ENCODE data around the gene SUB1. TPM values are rescaled to one million over a fixed set of nuclear protein-coding genes. Genes with fewer than 3 reads are reported as not detected.
"Not testable (repeated sequence)": the region's sequence is repeated elsewhere in the genome, so short reads cannot be mapped to it uniquely, and the experiment has no call there.

SUB1 gene
- total and polyA plus RNA-seq, 4 experiments from 2014 or later: 204 to 578 (median 357) TPM

DNA sequence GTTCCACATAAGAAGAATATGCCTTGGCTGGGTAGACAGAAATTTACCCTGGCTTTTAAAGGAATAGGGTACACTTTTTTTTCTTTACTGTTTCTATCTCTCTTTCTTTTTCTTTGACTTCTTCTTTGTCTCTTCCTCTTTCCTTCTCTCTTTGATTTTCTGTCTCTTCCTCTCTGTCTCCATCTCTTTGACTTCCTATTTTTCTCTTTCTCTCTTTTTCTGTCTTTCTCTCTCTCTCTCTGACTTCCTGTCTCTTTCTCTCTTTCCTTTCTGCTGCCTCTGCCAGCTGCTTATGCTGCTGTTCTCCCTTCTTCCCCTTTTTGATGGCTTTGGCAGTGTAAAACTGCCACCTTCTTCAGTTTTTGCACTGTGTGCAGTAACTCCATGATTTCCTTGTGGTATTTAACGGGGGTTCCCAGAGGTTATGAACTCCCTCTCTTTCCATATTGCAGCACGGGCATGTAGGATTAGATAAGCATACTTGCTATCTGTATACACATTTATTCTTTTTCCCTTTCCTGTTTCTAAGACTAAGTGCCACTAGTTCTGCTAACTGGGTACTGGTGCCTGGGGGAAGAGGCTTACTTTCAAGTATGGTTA, 31.1 kb upstream of the SUB1 start:
- H3K4me1 Mint-ChIP-seq: peaks cover 9 to 15% (median 14%) of the 10 kb centered on the region in 4 donors
- H3K27ac ChIP-seq (ENCODE audit: low read depth, low read length); H3K4me1 ChIP-seq (ENCODE audit: insufficient read depth, low read length); H3K9me3 Mint-ChIP-seq; H3K27me3 ChIP-seq (ENCODE audit: insufficient read depth, low read length); POLR2A ChIA-PET (ENCODE audit: partially characterized antibody); H3K36me3 ChIP-seq (ENCODE audit: insufficient read depth, low read length); DNase-seq; H3K27me3 Mint-ChIP-seq; H3K4me3 Mint-ChIP-seq; H3K4me3 ChIP-seq (ENCODE audit: low read length in 2 of 2); H3K9me3 ChIP-seq (ENCODE audit: control insufficient read depth in 1 of 2, low read length in 2 of 2); intact Hi-C loops (cut with micrococcal nuclease): not testable (repeated sequence)
- H3K27ac Mint-ChIP-seq: peak overlapping the region in 2 of 7 donors; percentile 4 to 62
- CTCF ChIA-PET (ENCODE audit: partially characterized antibody): interaction anchor here (2.0 kb wide), 1 partner anchor 13 kb away, joined by 4 read pairs; no protein-coding TSS in a partner anchor
- H3K36me3 Mint-ChIP-seq: peaks cover 14% of the 10 kb centered on the region in 2 donors

DNA sequence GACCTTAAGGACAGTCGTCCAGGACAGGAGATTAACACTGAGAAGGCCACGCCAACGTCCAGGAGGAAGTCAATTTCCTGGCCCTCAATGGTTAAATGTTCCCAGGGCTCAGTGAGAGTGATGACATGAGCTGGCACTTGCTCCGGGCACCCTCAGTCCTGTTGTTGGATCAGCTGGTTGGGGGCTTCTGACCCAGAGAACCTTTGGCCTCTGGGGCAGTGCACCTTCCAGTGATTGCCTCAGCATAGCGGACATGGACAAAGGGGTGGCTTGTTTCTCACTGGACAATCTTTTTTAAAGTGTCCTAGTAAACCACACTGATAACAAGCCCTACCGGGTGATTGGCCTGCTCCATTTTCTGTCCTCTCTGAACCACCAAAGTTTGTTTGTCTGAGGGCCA, 28.8 kb upstream of the SUB1 start:
- H3K27me3 Mint-ChIP-seq; H3K4me1 ChIP-seq (ENCODE audit: insufficient read depth, low read length); H3K9me3 ChIP-seq (ENCODE audit: control insufficient read depth in 1 of 2, low read length in 2 of 2); CTCF ChIA-PET (ENCODE audit: partially characterized antibody); intact Hi-C loops (cut with micrococcal nuclease); DNase-seq; H3K27me3 ChIP-seq (ENCODE audit: insufficient read depth, low read length); H3K27ac ChIP-seq (ENCODE audit: low read depth, low read length); H3K9me3 Mint-ChIP-seq; H3K27ac Mint-ChIP-seq; H3K4me3 Mint-ChIP-seq; H3K4me3 ChIP-seq (ENCODE audit: low read length in 2 of 2); POLR2A ChIA-PET (ENCODE audit: partially characterized antibody); H3K36me3 ChIP-seq (ENCODE audit: insufficient read depth, low read length): not testable (repeated sequence)
- peaks cover 9 to 15% (median 13%) of the 10 kb centered on the region in 4 donors for H3K4me1 Mint-ChIP-seq
- H3K36me3 Mint-ChIP-seq: peaks cover 16 to 20% of the 10 kb centered on the region in 2 donors

DNA sequence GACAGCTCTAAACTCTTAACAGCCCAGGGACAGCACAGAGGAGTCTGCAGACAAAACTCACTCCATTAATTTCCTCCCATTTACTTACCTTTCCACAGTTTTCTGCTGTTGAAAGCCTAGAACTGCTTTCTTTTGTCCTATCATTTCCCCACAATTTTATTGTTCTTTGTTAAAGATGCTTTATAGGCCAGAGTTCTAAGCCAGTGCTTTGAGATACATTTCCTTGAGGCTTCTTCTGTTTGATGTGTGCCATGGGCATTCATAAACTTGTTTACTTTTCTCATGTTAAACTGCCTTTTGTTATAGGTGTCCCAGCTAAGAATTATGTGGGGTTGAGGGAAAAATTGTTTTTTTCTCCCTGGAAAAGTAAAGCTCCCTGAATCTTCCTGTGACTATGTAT, 25.9 kb upstream of the SUB1 start:
- H3K36me3 ChIP-seq (ENCODE audit: insufficient read depth, low read length): no peaks in the 10 kb centered on the region
- H3K9me3 ChIP-seq (ENCODE audit: control insufficient read depth in 1 of 2, low read length in 2 of 2): no peaks in the 10 kb centered on the region
- no peaks in the 10 kb centered on the region for H3K27me3 ChIP-seq (ENCODE audit: insufficient read depth, low read length)
- Mint-ChIP-seq H3K4me1 (peaks cover 2 to 8% (median 5%) of the 10 kb centered on the region in 4 donors), H3K27me3 (no peaks in the 10 kb centered on the region), H3K36me3 (peaks cover 6 to 21% of the 10 kb centered on the region in 2 donors), H3K27ac (peak overlapping the region in 2 of 7 donors; percentile 43 to 53), H3K4me3 (no peak overlapping the region), H3K9me3 (peaks cover 0 to 2% (median 0%) of the 10 kb centered on the region in 8 donors)
- no peak overlapping the region for H3K4me3 ChIP-seq (ENCODE audit: low read length in 2 of 2)
- no peak overlapping the region for H3K27ac ChIP-seq (ENCODE audit: low read depth, low read length)
- DNase-seq: no peak
- intact Hi-C loops (cut with micrococcal nuclease): no loop called here
- H3K4me1 ChIP-seq (ENCODE audit: insufficient read depth, low read length): no peaks in the 10 kb centered on the region
- ChIA-PET CTCF (ENCODE audit: partially characterized antibody) (no interaction called here), POLR2A (ENCODE audit: partially characterized antibody) (no interaction called here)

DNA sequence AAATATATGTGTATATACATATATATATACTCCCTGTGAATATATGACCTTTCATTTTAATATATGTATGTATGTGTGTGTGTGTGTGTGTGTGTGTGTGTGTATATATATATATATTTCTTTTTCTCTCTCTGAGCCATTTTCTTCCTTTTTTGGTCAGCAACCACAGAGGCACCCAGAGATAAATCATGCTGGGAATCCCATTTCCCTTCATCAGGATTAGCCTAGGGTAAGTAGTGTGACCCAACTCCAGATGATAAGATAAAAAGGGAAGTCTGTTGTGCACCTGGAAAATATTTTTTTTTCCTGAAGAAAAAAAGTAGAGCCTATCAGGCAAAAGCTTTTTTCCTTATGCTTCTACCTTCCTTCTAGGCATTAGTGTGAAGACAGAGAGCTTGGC, 25.4 kb upstream of the SUB1 start:
- ChIA-PET CTCF (ENCODE audit: partially characterized antibody) (no interaction called here), POLR2A (ENCODE audit: partially characterized antibody) (no interaction called here)
- Histone ChIP-seq H3K4me1 (ENCODE audit: insufficient read depth, low read length) (no peaks in the 10 kb centered on the region), H3K4me3 (ENCODE audit: low read length in 2 of 2) (no peak overlapping the region), H3K27ac (ENCODE audit: low read depth, low read length) (no peak overlapping the region), H3K9me3 (ENCODE audit: control insufficient read depth in 1 of 2, low read length in 2 of 2) (no peaks in the 10 kb centered on the region), H3K27me3 (ENCODE audit: insufficient read depth, low read length) (no peaks in the 10 kb centered on the region), H3K36me3 (ENCODE audit: insufficient read depth, low read length) (no peaks in the 10 kb centered on the region)
- peaks cover under 1 to 5% (median 4%) of the 10 kb centered on the region in 4 donors for H3K4me1 Mint-ChIP-seq
- no peaks in the 10 kb centered on the region for H3K27me3 Mint-ChIP-seq
- peaks cover 6 to 21% of the 10 kb centered on the region in 2 donors for H3K36me3 Mint-ChIP-seq
- intact Hi-C loops (cut with micrococcal nuclease): no loop called here
- peaks cover 0 to 2% (median 0%) of the 10 kb centered on the region in 8 donors for H3K9me3 Mint-ChIP-seq
- H3K27ac Mint-ChIP-seq: peak overlapping the region in 1 of 7 donors; percentile 42
- no peak for DNase-seq
- H3K4me3 Mint-ChIP-seq: no peak overlapping the region

DNA sequence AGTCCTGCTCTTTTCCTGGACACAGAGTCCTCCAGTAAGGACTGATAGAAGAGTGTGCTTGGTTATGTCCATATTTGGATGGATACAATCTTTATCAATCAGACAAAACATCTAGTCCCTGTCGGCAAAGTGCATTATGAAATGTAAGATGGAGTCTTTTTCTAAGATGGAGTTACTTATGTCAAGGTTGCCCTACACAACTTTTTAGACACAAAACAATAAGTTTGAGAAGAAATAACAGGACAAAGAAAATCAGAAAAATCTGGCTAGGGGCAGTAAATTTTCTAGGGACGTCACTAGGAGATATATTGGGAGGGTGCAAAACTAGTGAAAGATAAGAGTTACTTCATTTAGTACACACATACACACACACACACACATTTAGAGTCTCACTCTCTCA, 23.3 kb upstream of the SUB1 start:
- peaks cover 0 to 5% (median 4%) of the 10 kb centered on the region in 4 donors for H3K4me1 Mint-ChIP-seq
- no peaks in the 10 kb centered on the region for H3K27me3 ChIP-seq (ENCODE audit: insufficient read depth, low read length)
- no peak for DNase-seq
- H3K27me3 Mint-ChIP-seq: no peaks in the 10 kb centered on the region
- intact Hi-C loops (cut with micrococcal nuclease): no loop called here
- H3K9me3 ChIP-seq (ENCODE audit: control insufficient read depth in 1 of 2, low read length in 2 of 2): no peaks in the 10 kb centered on the region
- POLR2A ChIA-PET (ENCODE audit: partially characterized antibody): no interaction called here
- peaks cover 0 to 4% (median 0%) of the 10 kb centered on the region in 8 donors for H3K9me3 Mint-ChIP-seq
- no peak overlapping the region for H3K4me3 ChIP-seq (ENCODE audit: low read length in 2 of 2)
- no peak overlapping the region for H3K27ac ChIP-seq (ENCODE audit: low read depth, low read length)
- H3K4me3 Mint-ChIP-seq: no peak overlapping the region
- CTCF ChIA-PET (ENCODE audit: partially characterized antibody): no interaction called here
- no peaks in the 10 kb centered on the region for H3K4me1 ChIP-seq (ENCODE audit: insufficient read depth, low read length)
- H3K27ac Mint-ChIP-seq: peak overlapping the region in 1 of 7 donors; percentile 15
- peaks cover 7 to 34% of the 10 kb centered on the region in 2 donors for H3K36me3 Mint-ChIP-seq
- no peaks in the 10 kb centered on the region for H3K36me3 ChIP-seq (ENCODE audit: insufficient read depth, low read length)

DNA sequence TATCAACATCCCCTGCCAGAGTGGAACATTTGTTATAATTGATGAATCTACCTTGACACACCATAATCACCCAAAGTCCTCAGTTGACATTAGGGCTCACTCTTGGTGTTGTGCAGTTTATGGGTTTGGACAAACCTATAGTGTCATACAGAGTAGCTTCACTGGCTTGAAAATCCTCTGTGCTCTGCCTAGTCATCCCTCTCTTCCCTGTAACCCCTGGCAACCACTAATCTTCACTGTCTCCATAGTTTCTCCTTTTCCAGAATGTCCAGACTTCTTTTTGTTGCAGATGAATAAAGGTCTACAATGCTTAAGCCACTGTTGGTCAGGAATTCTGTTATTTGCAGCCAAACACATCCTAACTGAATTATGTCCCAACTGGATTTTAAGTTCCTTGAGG, 22.5 kb upstream of the SUB1 start:
- peaks cover 0 to 5% (median 4%) of the 10 kb centered on the region in 4 donors for H3K4me1 Mint-ChIP-seq
- peak overlapping the region in 1 of 7 donors; percentile 7 for H3K27ac Mint-ChIP-seq
- H3K27me3 Mint-ChIP-seq: no peaks in the 10 kb centered on the region
- no peak overlapping the region for H3K27ac ChIP-seq (ENCODE audit: low read depth, low read length)
- H3K36me3 ChIP-seq (ENCODE audit: insufficient read depth, low read length): no peaks in the 10 kb centered on the region
- H3K4me3 ChIP-seq (ENCODE audit: low read length in 2 of 2): no peak overlapping the region
- no peaks in the 10 kb centered on the region for H3K4me1 ChIP-seq (ENCODE audit: insufficient read depth, low read length)
- POLR2A ChIA-PET (ENCODE audit: partially characterized antibody): no interaction called here
- DNase-seq: no peak
- H3K9me3 Mint-ChIP-seq: peaks cover 0 to 4% (median 0%) of the 10 kb centered on the region in 8 donors
- H3K4me3 Mint-ChIP-seq: no peak overlapping the region
- intact Hi-C loops (cut with micrococcal nuclease): no loop called here
- CTCF ChIA-PET (ENCODE audit: partially characterized antibody): interaction anchor here (0.7 to 1.2 kb wide), 2 partner anchors 28 to 73 kb away, joined by 3 to 7 read pairs; no protein-coding TSS in a partner anchor
- no peaks in the 10 kb centered on the region for H3K9me3 ChIP-seq (ENCODE audit: control insufficient read depth in 1 of 2, low read length in 2 of 2)
- no peaks in the 10 kb centered on the region for H3K27me3 ChIP-seq (ENCODE audit: insufficient read depth, low read length)
- H3K36me3 Mint-ChIP-seq: peaks cover 7 to 37% of the 10 kb centered on the region in 2 donors

DNA sequence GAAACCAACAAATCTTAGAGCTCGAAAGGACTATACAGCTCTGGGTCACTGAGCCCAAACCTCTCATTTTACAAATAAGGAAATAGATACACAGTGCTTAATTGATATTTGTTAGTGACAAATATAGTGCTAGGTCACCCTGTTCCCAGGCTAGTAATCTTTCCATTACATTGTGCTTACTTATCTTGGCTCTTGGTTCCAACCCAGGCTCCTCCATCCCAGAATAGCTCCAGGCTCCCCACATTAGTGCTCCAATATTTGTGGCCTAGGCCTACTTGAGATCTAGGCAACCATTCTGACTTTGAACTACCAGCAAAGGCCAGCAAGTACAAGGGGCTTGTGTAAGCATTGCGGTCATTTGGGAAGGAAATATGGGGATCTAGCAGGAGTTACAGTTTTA, 21.7 kb upstream of the SUB1 start:
- no peak for DNase-seq
- H3K4me3 ChIP-seq (ENCODE audit: low read length in 2 of 2): no peak overlapping the region
- ChIA-PET CTCF (ENCODE audit: partially characterized antibody) (interaction anchor here (0.7 to 1.2 kb wide), 2 partner anchors 27 to 74 kb away, joined by 3 to 7 read pairs; no protein-coding TSS in a partner anchor), POLR2A (ENCODE audit: partially characterized antibody) (no interaction called here)
- no peaks in the 10 kb centered on the region for H3K27me3 ChIP-seq (ENCODE audit: insufficient read depth, low read length)
- H3K27ac ChIP-seq (ENCODE audit: low read depth, low read length): no peak overlapping the region
- no peaks in the 10 kb centered on the region for H3K27me3 Mint-ChIP-seq
- peaks cover 0 to 2% (median 0%) of the 10 kb centered on the region in 8 donors for H3K9me3 Mint-ChIP-seq
- H3K4me1 ChIP-seq (ENCODE audit: insufficient read depth, low read length): no peaks in the 10 kb centered on the region
- intact Hi-C loops (cut with micrococcal nuclease): no loop called here
- peak overlapping the region in 2 of 7 donors; percentile 5 to 32 for H3K27ac Mint-ChIP-seq
- peaks cover 8 to 33% of the 10 kb centered on the region in 2 donors for H3K36me3 Mint-ChIP-seq
- no peaks in the 10 kb centered on the region for H3K9me3 ChIP-seq (ENCODE audit: control insufficient read depth in 1 of 2, low read length in 2 of 2)
- peaks cover 0 to 5% (median 4%) of the 10 kb centered on the region in 4 donors for H3K4me1 Mint-ChIP-seq
- no peak overlapping the region for H3K4me3 Mint-ChIP-seq
- H3K36me3 ChIP-seq (ENCODE audit: insufficient read depth, low read length): no peaks in the 10 kb centered on the region

Measured in CD4-positive, alpha-beta memory T cell (primary cell).